CD4-positive, CD25-positive, alpha-beta regulatory T cell (primary cell): ENCODE measurements around the gene CHD1L. TPM values are rescaled to one million over a fixed set of nuclear protein-coding genes. Genes with fewer than 3 reads are reported as not detected.

Experiments
- ATAC-seq, 2 donors: fragments of 150-1000 bp; cut with Tn5 transposase; one replicate each; pipeline ENCODE4 v1.10.0; 2021; ENCODE audit warnings: low read depth in 2 of 2, moderate number of reproducible peaks in 2 of 2, moderate library complexity in 1 of 2
- DNase-seq, 3 donors: peaks; one replicate each; pipeline versions ENCODE4 v3.0.0 to v3.0.0-alpha.2; 2012 to 2022; ENCODE audit warnings: mixed read lengths in 1 of 3
- H3K27ac ChIP-seq: one replicate; pipeline ENCODE4 v1.7.0; 2013; ENCODE audit warnings: mild to moderate bottlenecking, low read length; ENCODE audit not compliant: insufficient read depth, poor library complexity, severe bottlenecking
- H3K27me3 ChIP-seq: one replicate; pipeline ENCODE4 v1.7.0; 2013; ENCODE audit warnings: low read length; ENCODE audit not compliant: control insufficient read depth, insufficient read depth
- H3K36me3 ChIP-seq: one replicate; pipeline ENCODE4 v1.7.0; 2013; ENCODE audit warnings: mild to moderate bottlenecking, low read length, moderate library complexity; ENCODE audit not compliant: control insufficient read depth, insufficient read depth
- H3K4me1 ChIP-seq: 2 replicates; pipeline ENCODE4 v1.7.0; 2013; ENCODE audit warnings: mild to moderate bottlenecking, low read length; ENCODE audit not compliant: insufficient read depth, control insufficient read depth, poor library complexity, severe bottlenecking
- H3K4me3 ChIP-seq: one replicate; pipeline ENCODE4 v1.7.0; 2013; ENCODE audit warnings: low read depth, mild to moderate bottlenecking, low read length, moderate library complexity
- H3K9me3 ChIP-seq, 2 experiments: 1 replicate in 1 of 2; 2 replicates in 1 of 2; pipeline ENCODE4 v1.7.0; 2013; ENCODE audit warnings: low read length in 2 of 2, mild to moderate bottlenecking in 1 of 2, moderate library complexity in 1 of 2; ENCODE audit not compliant: control insufficient read depth in 2 of 2
- H3K27ac Mint-ChIP-seq, 3 donors: one replicate each; pipeline ENCODE4 v1.8.0; 2020 to 2022; ENCODE audit warnings: mild to moderate bottlenecking in 3 of 3, mixed read lengths in 3 of 3, moderate library complexity in 2 of 3
- H3K27me3 Mint-ChIP-seq: one replicate; pipeline ENCODE4 v1.8.0; 2022; ENCODE audit warnings: mild to moderate bottlenecking, mixed read lengths
- H3K36me3 Mint-ChIP-seq: one replicate; pipeline ENCODE4 v1.8.0; 2020; ENCODE audit warnings: mixed read lengths
- H3K4me1 Mint-ChIP-seq, 4 donors: one replicate each; pipeline ENCODE4 v1.8.0; 2020 to 2022; ENCODE audit warnings: mixed read lengths in 4 of 4, mild to moderate bottlenecking in 1 of 4
- H3K4me3 Mint-ChIP-seq, 4 donors: one replicate each; pipeline ENCODE4 v1.8.0; 2020 to 2022; ENCODE audit warnings: mild to moderate bottlenecking in 4 of 4, mixed read lengths in 4 of 4, moderate library complexity in 3 of 4
- H3K9me3 Mint-ChIP-seq, 7 donors: one replicate each; pipeline ENCODE4 v1.8.0; 2020 to 2022; ENCODE audit warnings: mixed read lengths in 7 of 7, mild to moderate bottlenecking in 3 of 7, moderate library complexity in 2 of 7
- polyA plus RNA-seq, 4 donors: library from polyadenylated mRNA; unstranded; fragments of 300-500 nt; fragmentation: Illumina TruSeq; gene quantifications; one replicate each; pipeline ENCODE4 v1.2.3, GENCODE V29; 2021
- total RNA-seq: library from RNA; stranded (reverse); gene quantifications from one replicate; pipeline ENCODE4 v1.2.3, GENCODE V29; 2022

The CHD1L gene
- total and polyA plus RNA-seq, 5 donors from 2014 or later, result 11.9 to 25.3 (median 17.8) TPM

- Histone ChIP-seq H3K4me1 (peaks cover 16% of the 10 kb centered on the region), H3K27ac (peak overlapping the region; percentile 76), H3K9me3 (no peaks in the 10 kb centered on the region), H3K27me3 (no peaks in the 10 kb centered on the region), H3K4me3 (peak overlapping the region; percentile 94), H3K36me3 (no peaks in the 10 kb centered on the region)
- ATAC-seq (no peak), DNase-seq (no peak)
- Mint-ChIP-seq H3K9me3 (peaks cover 0 to 1% (median 0%) of the 10 kb centered on the region in 7 donors), H3K27me3 (no peaks in the 10 kb centered on the region), H3K36me3 (no peaks in the 10 kb centered on the region), H3K4me1 (peaks cover 16 to 46% (median 28%) of the 10 kb centered on the region in 4 donors), H3K27ac (peak overlapping the region in 2 of 3 donors; percentile 72 to 86), H3K4me3 (peak overlapping the region; percentile 93 to 98 (median 96))
Observed at GRCh38 chr1:147243228-147243685, 773 bp downstream of the CHD1L start.

- Mint-ChIP-seq H3K9me3 (peaks cover 0 to 1% (median 0%) of the 10 kb centered on the region in 7 donors), H3K4me3 (peak overlapping the region; percentile 93 to 98 (median 96)), H3K27ac (peak overlapping the region in 1 of 3 donors; percentile 72), H3K36me3 (no peaks in the 10 kb centered on the region), H3K4me1 (peaks cover 18 to 50% (median 32%) of the 10 kb centered on the region in 4 donors), H3K27me3 (no peaks in the 10 kb centered on the region)
- no peaks in the 10 kb centered on the region for H3K9me3 ChIP-seq
- no peaks in the 10 kb centered on the region for H3K27me3 ChIP-seq
- no peaks in the 10 kb centered on the region for H3K36me3 ChIP-seq
- H3K4me3 ChIP-seq, result peak overlapping the region; percentile 94
- ATAC-seq, result no peak
- no peak overlapping the region for H3K27ac ChIP-seq
- H3K4me1 ChIP-seq, result peaks cover 16% of the 10 kb centered on the region
- DNase-seq, result peak in 1 of 3 donors; percentile 41
Observed at GRCh38 chr1:147243841-147244240, 1.4 kb downstream of the CHD1L start.

- H3K4me1 Mint-ChIP-seq, result peaks cover 23 to 59% (median 40%) of the 10 kb centered on the region in 4 donors
- no peak for DNase-seq
- H3K27ac Mint-ChIP-seq, result no peak overlapping the region
- no peaks in the 10 kb centered on the region for H3K27me3 ChIP-seq
- H3K27ac ChIP-seq, result no peak overlapping the region
- no peaks in the 10 kb centered on the region for H3K36me3 ChIP-seq
- H3K9me3 Mint-ChIP-seq, result peaks cover 0 to 1% (median 0%) of the 10 kb centered on the region in 7 donors
- peaks cover 16% of the 10 kb centered on the region for H3K4me1 ChIP-seq
- no peaks in the 10 kb centered on the region for H3K36me3 Mint-ChIP-seq
- H3K4me3 ChIP-seq, result no peak overlapping the region
- no peaks in the 10 kb centered on the region for H3K27me3 Mint-ChIP-seq
- ATAC-seq, result no peak
- H3K9me3 ChIP-seq, result no peaks in the 10 kb centered on the region
- H3K4me3 Mint-ChIP-seq, result peak overlapping the region in 3 of 4 donors; percentile 30 to 65 (median 45)
Observed at GRCh38 chr1:147245129-147245528, 2.6 kb downstream of the CHD1L start.

- H3K9me3 Mint-ChIP-seq, result peaks cover 0 to 1% (median 0%) of the 10 kb centered on the region in 7 donors
- H3K27me3 Mint-ChIP-seq, result no peaks in the 10 kb centered on the region
- H3K4me1 ChIP-seq, result peaks cover 21% of the 10 kb centered on the region
- H3K9me3 ChIP-seq, result no peaks in the 10 kb centered on the region
- H3K4me3 Mint-ChIP-seq, result peak overlapping the region in 1 of 4 donors; percentile 65
- H3K27me3 ChIP-seq, result no peaks in the 10 kb centered on the region
- no peaks in the 10 kb centered on the region for H3K36me3 Mint-ChIP-seq
- H3K27ac ChIP-seq, result no peak overlapping the region
- H3K27ac Mint-ChIP-seq, result no peak overlapping the region
- no peak overlapping the region for H3K4me3 ChIP-seq
- H3K36me3 ChIP-seq, result no peaks in the 10 kb centered on the region
- peaks cover 27 to 64% (median 45%) of the 10 kb centered on the region in 4 donors for H3K4me1 Mint-ChIP-seq
- DNase-seq (peak in 1 of 3 donors; percentile 24), ATAC-seq (no peak)
Observed at GRCh38 chr1:147245586-147246021, 3.1 kb downstream of the CHD1L start.

GRCh38 chr1:147246044-147246690 lies 3.7 kb downstream of the CHD1L start:
- Histone ChIP-seq H3K4me3 (no peak overlapping the region), H3K4me1 (peaks cover 21% of the 10 kb centered on the region), H3K27me3 (no peaks in the 10 kb centered on the region), H3K36me3 (no peaks in the 10 kb centered on the region), H3K27ac (no peak overlapping the region), H3K9me3 (no peaks in the 10 kb centered on the region)
- H3K36me3 Mint-ChIP-seq, result no peaks in the 10 kb centered on the region
- H3K27me3 Mint-ChIP-seq, result no peaks in the 10 kb centered on the region
- DNase-seq, result no peak
- ATAC-seq, result no peak
- H3K4me1 Mint-ChIP-seq, result peaks cover 30 to 66% (median 48%) of the 10 kb centered on the region in 4 donors
- H3K27ac Mint-ChIP-seq, result no peak overlapping the region
- peaks cover 0 to 1% (median 0%) of the 10 kb centered on the region in 7 donors for H3K9me3 Mint-ChIP-seq
- H3K4me3 Mint-ChIP-seq, result peak overlapping the region in 1 of 4 donors; percentile 65

GRCh38 chr1:147246910-147247655 lies 4.6 kb downstream of the CHD1L start:
- Mint-ChIP-seq H3K27me3 (no peaks in the 10 kb centered on the region), H3K27ac (peak overlapping the region in 1 of 3 donors; percentile 42), H3K9me3 (peaks cover 0 to 1% (median 0%) of the 10 kb centered on the region in 7 donors), H3K36me3 (peaks cover 2% of the 10 kb centered on the region), H3K4me3 (peak overlapping the region in 2 of 4 donors; percentile 29 to 49), H3K4me1 (peaks cover 30 to 64% (median 48%) of the 10 kb centered on the region in 4 donors)
- Histone ChIP-seq H3K4me3 (no peak overlapping the region), H3K4me1 (peaks cover 20% of the 10 kb centered on the region), H3K27me3 (no peaks in the 10 kb centered on the region), H3K36me3 (no peaks in the 10 kb centered on the region), H3K9me3 (no peaks in the 10 kb centered on the region), H3K27ac (no peak overlapping the region)
- ATAC-seq, result no peak
- DNase-seq, result peak in 1 of 3 donors; percentile 8

- no peak overlapping the region for H3K4me3 ChIP-seq
- peaks cover 17% of the 10 kb centered on the region for H3K4me1 ChIP-seq
- H3K27me3 ChIP-seq, result no peaks in the 10 kb centered on the region
- H3K4me1 Mint-ChIP-seq, result peaks cover 32 to 67% (median 49%) of the 10 kb centered on the region in 4 donors
- H3K36me3 Mint-ChIP-seq, result peaks cover 3% of the 10 kb centered on the region
- no peak overlapping the region for H3K27ac ChIP-seq
- ATAC-seq (no peak), DNase-seq (no peak)
- peaks cover 0 to 1% (median 0%) of the 10 kb centered on the region in 7 donors for H3K9me3 Mint-ChIP-seq
- peak overlapping the region in 2 of 4 donors; percentile 28 to 49 for H3K4me3 Mint-ChIP-seq
- H3K27ac Mint-ChIP-seq, result peak overlapping the region in 1 of 3 donors; percentile 42
- no peaks in the 10 kb centered on the region for H3K27me3 Mint-ChIP-seq
- no peaks in the 10 kb centered on the region for H3K9me3 ChIP-seq
- H3K36me3 ChIP-seq, result peaks cover 2% of the 10 kb centered on the region
Observed at GRCh38 chr1:147247656-147248238, 5.3 kb downstream of the CHD1L start.
